GM18498 (cell line): ENCODE data around the gene CAMSAP3.

Source experiments
- ATAC-seq: cut with Tn5 transposase; IDR thresholded peaks from one replicate; pipeline ENCODE4 v1.9.1; 2021; ENCODE audit warnings: mild to moderate bottlenecking, moderate library complexity; ENCODE audit not compliant: unreplicated experiment

The CAMSAP3 gene, protein sequence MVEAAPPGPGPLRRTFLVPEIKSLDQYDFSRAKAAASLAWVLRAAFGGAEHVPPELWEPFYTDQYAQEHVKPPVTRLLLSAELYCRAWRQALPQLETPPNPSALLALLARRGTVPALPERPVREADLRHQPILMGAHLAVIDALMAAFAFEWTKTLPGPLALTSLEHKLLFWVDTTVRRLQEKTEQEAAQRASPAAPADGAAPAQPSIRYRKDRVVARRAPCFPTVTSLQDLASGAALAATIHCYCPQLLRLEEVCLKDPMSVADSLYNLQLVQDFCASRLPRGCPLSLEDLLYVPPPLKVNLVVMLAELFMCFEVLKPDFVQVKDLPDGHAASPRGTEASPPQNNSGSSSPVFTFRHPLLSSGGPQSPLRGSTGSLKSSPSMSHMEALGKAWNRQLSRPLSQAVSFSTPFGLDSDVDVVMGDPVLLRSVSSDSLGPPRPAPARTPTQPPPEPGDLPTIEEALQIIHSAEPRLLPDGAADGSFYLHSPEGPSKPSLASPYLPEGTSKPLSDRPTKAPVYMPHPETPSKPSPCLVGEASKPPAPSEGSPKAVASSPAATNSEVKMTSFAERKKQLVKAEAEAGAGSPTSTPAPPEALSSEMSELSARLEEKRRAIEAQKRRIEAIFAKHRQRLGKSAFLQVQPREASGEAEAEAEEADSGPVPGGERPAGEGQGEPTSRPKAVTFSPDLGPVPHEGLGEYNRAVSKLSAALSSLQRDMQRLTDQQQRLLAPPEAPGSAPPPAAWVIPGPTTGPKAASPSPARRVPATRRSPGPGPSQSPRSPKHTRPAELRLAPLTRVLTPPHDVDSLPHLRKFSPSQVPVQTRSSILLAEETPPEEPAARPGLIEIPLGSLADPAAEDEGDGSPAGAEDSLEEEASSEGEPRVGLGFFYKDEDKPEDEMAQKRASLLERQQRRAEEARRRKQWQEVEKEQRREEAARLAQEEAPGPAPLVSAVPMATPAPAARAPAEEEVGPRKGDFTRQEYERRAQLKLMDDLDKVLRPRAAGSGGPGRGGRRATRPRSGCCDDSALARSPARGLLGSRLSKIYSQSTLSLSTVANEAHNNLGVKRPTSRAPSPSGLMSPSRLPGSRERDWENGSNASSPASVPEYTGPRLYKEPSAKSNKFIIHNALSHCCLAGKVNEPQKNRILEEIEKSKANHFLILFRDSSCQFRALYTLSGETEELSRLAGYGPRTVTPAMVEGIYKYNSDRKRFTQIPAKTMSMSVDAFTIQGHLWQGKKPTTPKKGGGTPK

GRCh38 chr19:7595466-7596133 lies at the start of gene CAMSAP3:
Gene CAMSAP3 (plus strand): TSS chr19:7595863. CDS start chr19:7596003, 140 bp downstream.
- peak; percentile 66 for ATAC-seq

- ATAC-seq, result no peak
Measured at GRCh38 chr19:7545904-7546303, 49.8 kb upstream of the CAMSAP3 start.

DNA sequence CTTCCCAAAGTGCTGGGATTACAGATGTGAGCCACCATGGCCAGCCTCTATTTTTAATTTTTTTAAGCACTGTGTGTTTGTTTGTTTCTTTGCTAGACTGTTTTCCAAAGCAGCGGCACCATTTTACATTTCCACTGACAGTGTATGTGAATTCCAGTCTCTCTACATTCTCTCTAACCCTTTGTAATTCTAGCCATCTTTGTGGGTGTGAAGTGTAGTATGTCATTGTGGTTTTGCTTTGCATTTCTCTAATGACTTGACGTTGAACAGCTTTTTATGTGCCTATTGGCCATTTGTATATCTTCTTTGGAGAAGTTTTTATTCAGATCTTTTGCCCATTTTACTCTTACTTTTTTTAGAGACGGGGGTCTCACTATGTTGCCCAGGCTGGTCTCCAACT lies 48.5 kb upstream of the CAMSAP3 start:
- ATAC-seq, result no peak

- no peak for ATAC-seq
Measured at GRCh38 chr19:7549429-7550148, 46.1 kb upstream of the CAMSAP3 start.

DNA sequence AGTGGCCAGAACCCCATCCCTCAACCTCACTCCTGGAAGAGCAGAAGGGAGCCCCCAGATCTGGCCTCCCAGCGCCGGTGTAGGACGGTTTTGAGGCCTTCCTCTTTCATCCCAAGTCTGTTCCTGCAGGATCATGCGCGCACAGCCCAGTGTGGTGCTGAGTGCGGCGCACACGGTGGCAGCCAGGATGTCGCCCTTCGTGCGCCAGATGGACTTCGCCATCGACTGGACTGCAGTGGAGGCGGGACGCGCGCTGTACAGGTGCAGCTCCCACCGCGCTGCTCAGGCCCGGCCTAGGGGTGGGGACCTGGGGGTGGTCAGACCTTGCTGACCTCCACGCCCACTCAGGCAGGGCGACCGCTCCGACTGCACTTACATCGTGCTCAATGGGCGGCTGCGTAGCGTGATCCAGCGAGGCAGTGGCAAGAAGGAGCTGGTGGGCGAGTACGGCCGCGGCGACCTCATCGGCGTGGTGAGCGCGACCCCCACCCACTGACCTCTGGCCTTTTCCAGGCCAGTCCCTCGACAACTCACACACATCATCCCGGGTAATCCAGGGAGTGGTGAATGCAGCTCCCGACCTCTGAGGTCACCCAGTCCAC lies 45.4 kb upstream of the CAMSAP3 start:
- no peak for ATAC-seq

DNA sequence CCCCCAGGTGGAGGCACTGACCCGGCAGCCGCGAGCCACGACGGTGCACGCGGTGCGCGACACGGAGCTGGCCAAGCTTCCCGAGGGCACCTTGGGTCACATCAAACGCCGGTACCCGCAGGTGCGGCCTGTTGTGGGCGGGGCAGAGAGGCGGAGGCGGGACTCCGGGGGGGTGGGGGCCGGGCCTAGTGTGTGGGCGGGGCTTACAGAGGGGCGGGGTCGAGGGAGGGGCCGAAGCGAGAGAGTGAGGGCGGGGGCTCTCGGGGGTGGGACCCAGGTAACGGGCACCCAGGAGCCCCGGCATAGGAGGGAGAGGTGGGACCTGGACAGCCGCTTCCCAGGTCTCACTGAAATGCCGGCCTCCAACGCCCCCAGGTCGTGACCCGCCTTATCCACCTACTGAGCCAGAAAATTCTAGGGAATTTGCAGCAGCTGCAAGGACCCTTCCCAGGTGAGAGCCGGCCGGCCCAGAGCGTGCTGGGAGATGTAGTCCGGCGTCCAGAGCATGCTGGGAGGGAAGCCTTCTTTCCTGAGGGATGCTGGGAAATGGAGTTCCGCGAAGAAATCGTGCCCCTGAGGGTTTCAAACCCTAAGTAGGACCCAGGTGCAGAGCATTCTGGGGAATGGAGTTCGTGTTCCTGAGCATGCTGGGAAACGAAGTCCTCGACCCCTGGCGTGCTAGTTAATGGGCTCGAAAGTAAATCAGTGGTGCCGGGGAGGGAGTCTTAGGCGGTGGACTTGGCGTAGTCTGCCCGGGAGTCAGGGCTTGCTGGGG lies 44.5 kb upstream of the CAMSAP3 start:
- no peak for ATAC-seq

DNA sequence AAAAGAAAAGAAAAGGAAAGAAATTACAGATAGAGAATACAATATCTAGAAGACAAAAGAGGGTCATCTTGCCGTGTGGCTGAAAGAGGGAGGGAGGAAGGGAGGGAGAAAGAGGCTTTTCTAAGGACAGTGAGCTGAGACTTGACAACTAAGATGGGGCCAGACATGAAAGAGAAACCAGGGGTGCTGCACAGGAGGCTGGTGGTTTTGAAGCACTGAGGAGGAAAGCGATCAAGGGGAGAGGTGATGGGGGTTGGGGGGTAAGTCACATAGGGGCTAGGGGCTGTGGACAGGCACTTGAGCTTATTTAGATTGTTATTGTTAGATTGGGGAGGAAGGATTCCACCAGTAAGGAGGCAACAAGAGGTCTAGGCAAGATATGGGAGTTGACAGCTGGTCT lies 42.9 kb upstream of the CAMSAP3 start:
- no peak for ATAC-seq

- ATAC-seq, result no peak
Measured at GRCh38 chr19:7554565-7554964, 41.1 kb upstream of the CAMSAP3 start.

DNA sequence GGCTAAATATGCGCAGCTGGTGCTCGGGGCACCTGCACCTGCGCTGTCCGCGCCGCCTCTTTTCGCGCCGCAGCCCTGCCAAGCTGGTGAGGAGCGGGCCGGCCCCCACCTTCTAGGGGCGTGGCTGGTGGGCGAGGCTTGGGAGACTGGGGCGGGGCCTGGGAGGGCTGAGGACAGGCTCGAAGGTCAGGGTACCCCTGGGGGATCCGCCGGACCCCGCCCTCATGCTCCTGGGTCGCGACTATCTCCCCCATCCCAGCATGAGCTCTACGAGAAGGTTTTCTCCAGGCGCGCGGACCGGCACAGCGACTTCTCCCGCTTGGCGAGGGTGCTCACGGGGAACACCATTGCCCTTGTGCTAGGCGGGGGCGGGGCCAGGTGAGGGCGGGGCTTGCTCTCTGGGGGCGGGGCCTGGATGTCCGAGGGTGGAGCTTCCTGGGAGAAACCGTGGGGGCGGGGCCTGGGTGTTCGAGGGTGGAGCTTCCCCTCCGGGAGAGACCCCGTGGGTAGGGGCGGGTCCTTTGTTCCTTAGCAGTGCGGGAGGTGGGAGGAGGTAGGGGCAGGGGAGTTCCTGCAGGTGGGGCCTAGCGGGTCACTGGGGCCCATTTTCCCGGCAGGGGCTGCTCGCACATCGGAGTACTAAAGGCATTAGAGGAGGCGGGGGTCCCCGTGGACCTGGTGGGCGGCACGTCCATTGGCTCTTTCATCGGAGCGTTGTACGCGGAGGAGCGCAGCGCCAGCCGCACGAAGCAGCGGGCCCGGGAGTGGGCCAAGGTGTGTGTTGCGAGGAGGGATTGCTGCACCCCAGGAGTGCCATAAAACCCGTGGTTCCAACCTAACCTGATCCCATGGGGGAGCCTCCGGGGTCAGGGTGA lies 40.4 kb upstream of the CAMSAP3 start:
- no peak for ATAC-seq

GRCh38 chr19:7556696-7557315 lies 38.9 kb upstream of the CAMSAP3 start:
- ATAC-seq, result no peak

- no peak for ATAC-seq
Measured at GRCh38 chr19:7558667-7559066, 37.0 kb upstream of the CAMSAP3 start.

GRCh38 chr19:7559102-7559501 lies 36.6 kb upstream of the CAMSAP3 start:
- ATAC-seq, result no peak

DNA sequence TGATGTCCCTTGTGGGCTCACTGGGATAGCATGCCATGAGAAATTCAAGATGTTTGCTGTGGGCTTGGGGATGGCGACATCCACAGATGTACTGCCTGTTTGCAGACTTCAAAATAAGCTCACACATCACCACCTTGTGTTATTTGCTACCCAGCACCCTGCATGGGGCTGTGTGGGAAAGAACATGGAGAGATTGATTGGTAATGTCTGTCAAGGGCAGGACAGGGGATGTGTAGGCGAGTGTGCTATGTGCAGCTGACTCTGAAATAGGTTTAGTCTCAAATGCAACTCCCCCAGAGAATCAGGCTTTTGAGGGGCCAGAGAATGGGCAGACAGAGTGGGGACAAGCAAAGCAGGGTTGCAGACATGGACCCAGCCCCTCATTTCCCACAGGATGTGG lies 35.4 kb upstream of the CAMSAP3 start:
- ATAC-seq, result no peak

DNA sequence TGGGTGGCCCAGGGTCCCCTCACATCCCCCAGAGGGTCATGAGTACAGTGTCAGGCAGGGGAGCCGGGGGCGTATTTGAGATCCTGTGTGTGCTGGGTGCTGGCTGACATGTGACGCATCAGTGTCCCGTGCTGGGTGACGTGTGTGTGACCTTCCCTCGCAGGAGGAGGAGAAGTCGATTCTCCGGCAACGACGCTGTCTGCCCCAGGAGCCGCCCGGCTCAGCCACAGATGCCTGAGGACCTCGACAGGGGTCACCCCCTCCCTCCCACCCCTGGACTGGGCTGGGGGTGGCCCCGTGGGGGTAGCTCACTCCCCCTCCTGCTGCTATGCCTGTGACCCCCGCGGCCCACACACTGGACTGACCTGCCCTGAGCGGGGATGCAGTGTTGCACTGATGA lies 34.3 kb upstream of the CAMSAP3 start:
- no peak for ATAC-seq

GRCh38 chr19:7562646-7563393 lies 32.8 kb upstream of the CAMSAP3 start:
- ATAC-seq, result no peak

DNA sequence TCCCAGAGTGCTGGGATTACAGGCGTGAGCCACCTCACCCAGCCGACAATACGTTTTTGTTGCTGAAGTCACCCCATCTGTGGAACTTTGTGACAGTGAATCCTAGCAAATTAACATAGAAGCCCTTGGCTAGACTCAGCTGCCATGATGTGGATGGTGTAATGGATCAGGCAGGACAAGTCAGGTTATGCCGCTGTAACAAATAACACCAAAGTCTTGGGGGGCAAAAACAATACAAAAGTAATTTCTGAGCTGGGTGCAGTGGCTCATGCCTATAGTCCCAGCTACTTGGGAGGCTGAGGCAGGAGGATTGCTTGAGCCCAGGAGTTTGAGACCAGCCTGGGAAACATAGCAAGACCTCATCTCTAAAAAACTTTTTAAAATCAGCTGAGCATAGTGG lies 30.8 kb upstream of the CAMSAP3 start:
- no peak for ATAC-seq

- ATAC-seq, result no peak
Measured at GRCh38 chr19:7565332-7565731, 30.3 kb upstream of the CAMSAP3 start.
